Parathyroid adenoma (tissue), 2 donors: ENCODE data around the gene TRAPPC1.

Experiments
- H2AFZ ChIP-seq: fragments of 300-600 bp; sonication (generic); one replicate; pipeline ENCODE4 v1.7.0; 2017; ENCODE audit warnings: antibody characterized with exemption, mild to moderate bottlenecking
- H3K27ac ChIP-seq: fragments of 300-600 bp; sonication (generic); one replicate; pipeline ENCODE4 v1.7.0; 2017
- H3K27me3 ChIP-seq: fragments of 300-600 bp; sonication (generic); one replicate; pipeline ENCODE4 v1.7.0; 2017; ENCODE audit warnings: low read length; ENCODE audit not compliant: control insufficient read depth, insufficient read depth
- H3K36me3 ChIP-seq: fragments of 300-600 bp; sonication (generic); one replicate; pipeline ENCODE4 v1.7.0; 2017; ENCODE audit warnings: low read length; ENCODE audit not compliant: control insufficient read depth, insufficient read depth
- H3K4me1 ChIP-seq: fragments of 300-600 bp; sonication (generic); one replicate; pipeline ENCODE4 v1.7.0; 2017; ENCODE audit warnings: control low read depth
- H3K4me2 ChIP-seq: fragments of 300-600 bp; sonication (generic); one replicate; pipeline ENCODE4 v1.7.0; 2017; ENCODE audit warnings: low read length
- H3K4me3 ChIP-seq: fragments of 300-600 bp; sonication (generic); one replicate; pipeline ENCODE4 v1.7.0; 2017; ENCODE audit warnings: low read depth, low read length
- H3K79me2 ChIP-seq: fragments of 300-600 bp; sonication (generic); one replicate; pipeline ENCODE4 v1.7.0; 2017; ENCODE audit warnings: control low read depth
- H3K9ac ChIP-seq: fragments of 300-600 bp; sonication (generic); one replicate; pipeline ENCODE4 v1.7.0; 2017; ENCODE audit warnings: mild to moderate bottlenecking
- H3K9me3 ChIP-seq: fragments of 300-600 bp; sonication (generic); one replicate; pipeline ENCODE4 v1.7.0; 2017; ENCODE audit warnings: low read length; ENCODE audit not compliant: control insufficient read depth
- CTCF ChIP-seq: fragments of 300-600 bp; sonication (generic); IDR thresholded peaks from one replicate; pipeline ENCODE4 v1.7.0; 2017; ENCODE audit warnings: antibody characterized with exemption, mild to moderate bottlenecking
- donor health status: primary hyperparathyroidism.

TRAPPC1 gene

GRCh38 chr17:7922845-7923628 is 8.7 kb downstream of the TRAPPC1 start:
- peaks cover 5% of the 10 kb centered on the region for H3K4me1 ChIP-seq
- peak overlapping the region; percentile 71 for H3K4me2 ChIP-seq
- no peaks in the 10 kb centered on the region for H3K79me2 ChIP-seq
- H3K27ac ChIP-seq = peak overlapping the region; percentile 1
- no peaks in the 10 kb centered on the region for H3K9me3 ChIP-seq
- H2AFZ ChIP-seq = peak overlapping the region; percentile 84
- peak overlapping the region; percentile 50 for H3K4me3 ChIP-seq
- H3K36me3 ChIP-seq = no peaks in the 10 kb centered on the region
- H3K27me3 ChIP-seq = no peaks in the 10 kb centered on the region
- H3K9ac ChIP-seq = no peak overlapping the region
- TF ChIP-seq CTCF = no peak

- Histone ChIP-seq H3K36me3 (no peaks in the 10 kb centered on the region), H3K27ac (peak overlapping the region; percentile 1)
- no peak for TF ChIP-seq CTCF
These were observed 9.4 kb downstream of the TRAPPC1 start for GRCh38 chr17:7922269-7922844.

GRCh38 chr17:7916808-7917207 is 14.9 kb downstream of the TRAPPC1 start:
- H3K36me3 ChIP-seq = no peaks in the 10 kb centered on the region
- H3K4me1 ChIP-seq = peaks cover 5% of the 10 kb centered on the region
- no peaks in the 10 kb centered on the region for H3K9me3 ChIP-seq
- no peak for TF ChIP-seq CTCF
- H3K27ac ChIP-seq = peak overlapping the region; percentile 81
- peak overlapping the region; percentile 79 for H3K4me3 ChIP-seq
- no peaks in the 10 kb centered on the region for H3K27me3 ChIP-seq
- H3K4me2 ChIP-seq = no peak overlapping the region
- H2AFZ ChIP-seq = peak overlapping the region; percentile 86
- H3K79me2 ChIP-seq = no peaks in the 10 kb centered on the region
- no peak overlapping the region for H3K9ac ChIP-seq

More at GRCh38 chr17:7922269-7922844, 9.4 kb downstream of the TRAPPC1 start:
- H3K4me3 ChIP-seq = peak overlapping the region; percentile 50
- H2AFZ ChIP-seq = peak overlapping the region; percentile 84
- H3K79me2 ChIP-seq = no peaks in the 10 kb centered on the region
- H3K27me3 ChIP-seq = no peaks in the 10 kb centered on the region
- H3K4me1 ChIP-seq = peaks cover 5% of the 10 kb centered on the region
- no peak overlapping the region for H3K9ac ChIP-seq
- H3K9me3 ChIP-seq = no peaks in the 10 kb centered on the region
- peak overlapping the region; percentile 71 for H3K4me2 ChIP-seq

- Histone ChIP-seq H3K27ac (peak overlapping the region; percentile 81), H3K27me3 (no peaks in the 10 kb centered on the region), H3K4me2 (peak overlapping the region; percentile 94), H2AFZ (peak overlapping the region; percentile 86), H3K9ac (peak overlapping the region; percentile 55), H3K36me3 (no peaks in the 10 kb centered on the region), H3K79me2 (no peaks in the 10 kb centered on the region), H3K4me1 (peaks cover 5% of the 10 kb centered on the region), H3K9me3 (no peaks in the 10 kb centered on the region), H3K4me3 (peak overlapping the region; percentile 79)
- TF ChIP-seq CTCF = no peak
These were observed 15.4 kb downstream of the TRAPPC1 start for GRCh38 chr17:7916385-7916682.
